Urothelium cell line (cell line): Measurements from ENCODE around the gene GRB14.
"Not testable (repeated sequence)": the region's sequence is repeated elsewhere in the genome, so short reads cannot be mapped to it uniquely, and the experiment has no call there.

Source experiments
- DNase-seq: peaks from one replicate; pipeline ENCODE4 v3.0.0; 2011; ENCODE audit warnings: low spot score, mixed read lengths
- FAIRE-seq: peaks from 2 replicates; lab custom pipeline; 2011; peaks lifted over from hg19 to GRCh38; lab: Jason Lieb, UNC

The GRB14 gene

DNA sequence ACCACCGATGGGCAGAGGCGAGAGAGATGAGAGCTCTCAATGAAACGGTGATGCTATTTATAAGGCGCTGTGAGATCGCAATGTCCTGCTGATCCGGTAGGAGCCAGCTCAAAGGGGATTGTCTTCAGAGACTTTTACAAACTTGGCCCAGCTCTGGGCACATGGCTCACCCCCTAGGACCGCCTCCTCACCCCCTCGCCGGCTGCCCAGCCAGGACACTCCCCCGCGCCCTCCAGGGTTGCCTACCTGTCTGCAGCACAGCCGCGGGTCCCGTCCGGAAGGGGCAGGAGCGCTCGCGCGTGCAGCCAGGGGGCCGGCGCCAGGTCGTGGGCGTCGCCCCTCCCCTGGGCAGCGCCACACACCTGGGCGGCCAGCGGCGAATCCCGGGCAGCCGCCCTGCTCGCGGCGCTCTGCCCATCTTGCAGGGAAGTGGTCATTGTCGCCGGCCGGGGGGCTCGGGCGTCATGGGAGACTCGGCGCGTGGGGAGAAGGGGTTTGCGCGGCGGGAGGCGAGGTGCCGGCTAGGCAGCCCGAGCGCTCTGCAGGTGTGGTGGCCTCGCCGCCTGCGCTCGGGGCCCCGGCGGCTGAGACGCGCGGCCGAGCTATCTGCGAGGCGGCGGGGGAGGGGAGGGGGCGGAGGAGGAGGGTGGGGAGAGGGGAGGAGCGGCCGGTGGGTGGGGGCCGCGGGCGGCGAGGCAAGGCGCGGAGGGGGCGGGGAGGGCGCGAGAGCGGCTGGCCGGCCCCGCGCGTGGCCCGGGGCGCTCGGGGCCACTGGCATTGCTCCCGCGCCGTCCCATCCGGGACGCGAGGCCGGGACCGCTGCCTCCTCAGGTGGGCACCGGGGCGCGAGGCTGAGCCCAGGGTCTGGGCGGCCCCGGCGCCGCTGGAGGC is at the start of gene GRB14:
GRB14 (minus strand) TSS at position 610 of the 891 bp plus-strand sequence; CDS start at position 437, 173 bp downstream.
- FAIRE-seq (peak; percentile 48), DNase-seq (peak; percentile 84)

DNA sequence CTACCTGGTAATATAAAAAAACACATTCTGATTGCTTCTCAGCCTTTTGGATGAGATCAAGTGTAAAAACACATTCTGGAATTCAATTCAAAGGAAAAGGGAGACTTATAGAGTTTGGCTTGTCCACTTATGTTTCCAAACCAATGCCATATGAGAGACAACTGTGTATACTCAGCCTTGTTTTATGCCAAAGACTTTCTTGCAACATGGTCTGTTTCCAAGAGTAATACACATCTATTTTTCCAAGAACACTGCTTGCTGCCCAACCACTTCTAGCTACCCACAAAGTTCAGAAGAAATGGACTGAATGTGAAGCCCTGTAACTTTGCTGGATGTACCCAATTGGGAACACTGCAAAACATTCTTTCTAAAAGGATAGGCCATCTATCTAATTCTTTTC is 48.0 kb upstream of the GRB14 start:
- DNase-seq: no peak
- FAIRE-seq: no peak

DNA sequence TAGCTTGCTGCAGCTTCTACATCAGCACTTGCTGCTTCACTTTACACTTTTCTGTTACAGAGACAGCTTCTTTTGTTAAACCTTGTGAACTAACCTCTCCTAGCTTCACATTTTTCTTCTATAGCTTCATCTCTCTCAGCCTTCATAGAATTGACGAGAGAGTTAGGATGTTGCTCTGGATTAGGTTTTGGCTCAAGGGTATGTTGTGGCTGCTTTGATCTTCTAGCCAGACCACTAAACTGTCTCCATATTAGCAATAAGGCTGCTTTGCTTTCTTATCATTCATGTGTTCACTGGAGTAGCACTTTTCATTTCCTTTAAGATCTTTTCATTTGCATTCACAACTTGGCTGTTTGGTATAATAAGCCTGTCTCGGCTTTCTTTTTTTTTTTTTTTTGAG is 46.3 kb upstream of the GRB14 start:
- DNase-seq: no peak
- FAIRE-seq: no peak

DNA sequence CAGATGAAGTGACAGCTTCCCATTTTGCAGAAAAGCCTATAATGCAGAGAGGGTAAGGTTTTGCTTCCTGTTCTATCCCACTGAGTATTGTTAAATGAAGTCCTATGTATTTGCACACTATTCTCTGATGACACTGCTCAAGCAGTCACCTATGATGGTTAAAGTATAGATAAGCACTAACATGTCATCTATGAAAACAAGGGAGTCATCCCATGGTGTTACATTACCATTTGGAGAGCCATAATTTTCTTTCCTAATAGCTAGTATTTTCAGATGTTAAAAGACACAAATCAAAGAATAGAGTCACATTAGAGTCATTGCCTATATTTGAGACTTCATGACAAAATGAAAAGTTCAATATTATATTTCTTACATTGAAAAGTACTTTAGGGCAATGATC is 42.8 kb upstream of the GRB14 start:
- no peak for FAIRE-seq

DNA sequence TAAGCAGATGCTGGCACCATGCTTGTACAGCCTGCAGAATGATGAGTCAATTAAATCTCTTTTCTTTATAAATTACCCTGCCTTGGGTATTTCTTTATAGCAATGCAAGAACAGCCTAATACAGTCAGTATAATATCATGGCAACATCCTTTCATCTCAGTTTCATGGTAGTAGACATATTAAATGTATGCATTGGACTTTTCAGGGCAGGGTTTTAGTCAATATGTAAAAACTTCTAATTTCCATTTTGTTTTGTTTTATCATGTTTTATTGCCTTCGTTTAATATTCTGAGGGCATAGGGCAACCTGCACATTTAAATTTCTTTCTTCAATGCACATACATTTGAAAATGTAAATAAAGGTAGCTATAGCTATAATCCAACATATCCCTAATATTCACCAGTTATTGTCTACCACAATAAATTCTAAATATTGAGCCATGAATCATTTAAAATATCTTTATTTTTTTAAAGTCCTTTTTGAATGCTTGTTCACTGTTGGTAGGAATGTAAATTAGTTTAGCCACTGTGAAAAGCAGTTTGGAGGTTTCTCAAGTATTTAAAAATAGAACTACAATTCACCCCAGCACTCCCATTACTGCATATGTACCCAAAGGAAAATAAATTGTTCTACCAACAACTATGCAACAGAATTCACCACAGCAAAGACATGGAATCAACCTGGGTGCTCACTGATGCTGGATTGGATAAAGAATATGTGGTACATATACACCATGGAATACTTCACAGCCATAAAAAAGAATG is 41.8 kb upstream of the GRB14 start:
- FAIRE-seq (no peak), DNase-seq (no peak)

More for the DNA sequence above, 42.8 kb upstream of the GRB14 start:
- DNase-seq: no peak

DNA sequence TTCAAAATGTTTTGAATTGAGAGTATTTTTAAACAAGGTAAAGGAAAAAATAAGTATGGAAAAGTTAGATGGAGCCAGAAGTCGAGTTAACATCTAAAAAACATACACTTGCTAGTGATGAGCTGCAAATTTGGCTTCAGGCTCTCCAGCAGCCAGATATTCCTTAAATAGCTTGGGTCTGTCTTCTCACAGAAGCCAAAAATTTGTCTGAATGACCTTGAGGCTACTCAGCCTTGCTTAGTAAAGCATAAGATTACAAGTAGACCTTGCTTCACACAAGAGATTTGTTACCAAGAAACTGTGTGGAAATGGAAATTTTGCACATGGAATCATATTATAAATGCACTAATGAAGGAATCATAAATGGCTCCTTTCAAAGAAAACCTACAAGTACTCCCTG is 40.8 kb upstream of the GRB14 start:
- no peak for FAIRE-seq
- no peak for DNase-seq

DNA sequence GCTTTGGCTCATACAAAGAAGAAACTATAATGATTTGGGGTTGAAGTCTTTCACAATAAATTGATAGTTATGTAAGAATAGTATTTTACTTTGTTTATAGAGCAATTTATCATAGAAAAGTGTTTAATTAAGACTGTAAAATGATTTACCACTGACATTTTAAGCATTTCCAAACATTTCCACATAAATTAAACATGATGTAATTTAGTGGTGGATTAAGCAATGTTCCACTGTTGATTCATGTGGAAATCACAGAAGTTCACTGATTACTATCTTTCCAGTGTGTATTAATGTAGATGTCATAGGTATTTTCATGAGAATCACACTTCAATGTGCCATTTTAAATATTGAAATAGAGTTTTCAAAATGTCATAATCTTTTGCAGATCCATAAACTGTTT is 40.1 kb upstream of the GRB14 start:
- DNase-seq: no peak
- FAIRE-seq: no peak

DNA sequence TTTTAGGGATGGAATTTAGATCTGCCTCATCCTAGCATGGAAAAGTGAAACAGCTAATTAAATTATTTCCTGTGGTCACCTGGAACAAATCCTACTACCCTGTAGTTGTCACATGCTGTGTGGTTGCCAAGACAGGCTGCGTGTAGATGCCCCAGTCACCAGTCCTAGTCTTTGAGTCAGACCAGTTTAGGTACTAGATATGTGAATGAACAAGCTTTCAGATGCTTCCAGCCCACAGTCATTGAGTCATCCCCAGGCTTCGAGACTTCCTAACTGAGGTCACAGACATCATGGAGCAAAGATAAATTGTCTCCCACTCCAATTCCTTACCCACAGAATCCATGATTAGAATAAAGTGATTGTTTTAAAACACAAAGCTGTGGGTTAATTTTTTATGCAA is 35.8 kb upstream of the GRB14 start:
- DNase-seq (peak; percentile 42), FAIRE-seq (no peak)

DNA sequence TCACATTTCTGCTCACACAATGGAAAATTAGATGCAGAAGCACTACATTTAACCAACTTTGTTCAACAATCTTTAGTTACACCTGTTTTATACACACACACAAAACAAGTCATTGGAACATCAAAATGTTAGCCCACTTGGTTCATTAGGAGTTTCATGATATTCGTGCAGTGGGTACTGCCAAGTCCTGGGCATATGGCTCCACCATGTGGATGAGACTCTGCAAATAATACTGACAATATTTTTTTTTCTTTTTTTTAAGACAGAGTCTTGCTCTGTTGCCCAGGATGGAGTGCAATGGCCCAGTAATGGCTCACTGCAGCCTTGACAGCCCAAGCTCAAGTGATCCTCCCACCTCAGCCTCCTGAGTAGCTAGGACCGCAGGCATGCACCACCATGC is 34.5 kb upstream of the GRB14 start:
- FAIRE-seq: no peak
- no peak for DNase-seq

DNA sequence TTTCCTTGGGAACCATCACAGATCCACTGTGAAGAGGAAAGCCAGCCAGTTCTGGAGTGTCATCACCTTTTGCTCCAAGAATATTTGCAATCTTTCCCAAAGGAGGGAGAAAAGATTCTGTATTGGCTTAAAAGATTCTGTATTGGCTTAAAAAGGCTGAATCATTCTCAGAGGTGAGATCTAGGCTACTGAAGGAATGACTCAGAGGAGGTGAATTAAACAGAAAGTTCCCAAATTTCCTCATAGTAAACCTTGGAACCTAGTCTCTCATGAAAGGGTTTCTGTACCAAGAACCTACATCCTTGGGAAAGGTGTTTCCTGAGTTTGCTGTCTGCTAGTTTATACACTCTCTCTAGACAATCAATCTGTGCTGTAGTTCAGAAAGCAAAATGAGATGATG is 34.1 kb upstream of the GRB14 start:
- DNase-seq (peak; percentile 6), FAIRE-seq (no peak)

DNA sequence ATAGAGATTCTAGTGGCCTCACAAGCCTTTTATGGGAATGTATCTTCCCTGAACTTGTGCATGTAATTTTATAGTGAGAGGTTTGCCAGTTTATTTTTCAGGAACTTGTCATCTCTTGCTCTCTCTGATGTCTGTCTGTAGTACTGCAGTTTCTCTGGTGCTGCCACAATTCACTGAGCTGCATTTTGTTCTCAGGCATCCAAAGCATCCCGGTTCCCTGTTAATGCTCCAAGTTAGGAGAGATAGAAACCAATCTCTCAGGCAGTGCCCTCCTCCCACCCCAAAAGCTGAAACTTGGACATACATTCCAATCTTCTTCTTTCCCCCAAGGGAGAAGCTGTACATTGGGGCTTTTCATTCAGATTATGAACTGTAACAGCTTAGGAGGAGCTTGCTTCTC is 30.1 kb upstream of the GRB14 start:
- DNase-seq (no peak), FAIRE-seq (no peak)

DNA sequence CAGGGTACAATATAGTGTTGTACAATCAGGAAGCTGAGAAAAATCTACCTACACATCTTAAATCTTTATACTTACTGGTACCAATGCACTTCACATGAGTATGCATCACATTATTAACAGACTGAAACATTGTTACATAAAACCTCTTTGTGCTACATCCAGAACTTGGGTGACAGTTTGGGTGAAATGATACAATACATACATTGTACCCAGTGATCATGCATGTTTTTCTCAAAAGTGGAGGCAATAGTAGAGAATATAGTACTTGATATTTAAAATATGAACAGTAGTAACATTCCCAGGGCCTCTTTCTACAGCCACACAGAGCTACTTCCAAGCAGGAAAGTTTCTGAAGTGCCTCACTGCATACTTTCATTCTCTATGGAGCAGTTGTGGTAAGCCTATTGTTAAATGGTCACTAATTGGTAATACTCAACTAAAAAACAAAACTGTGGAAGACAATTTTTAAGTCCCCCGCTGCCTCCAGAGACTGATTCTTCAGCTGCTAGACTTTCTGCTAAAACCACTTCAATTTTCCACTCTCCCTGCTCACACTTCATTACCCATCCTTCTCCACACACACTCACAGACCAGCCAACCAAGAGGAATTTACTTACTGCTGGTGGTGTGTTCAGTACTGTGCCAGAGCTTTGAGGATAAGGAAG is 22.9 kb upstream of the GRB14 start:
- FAIRE-seq (no peak), DNase-seq (no peak)

DNA sequence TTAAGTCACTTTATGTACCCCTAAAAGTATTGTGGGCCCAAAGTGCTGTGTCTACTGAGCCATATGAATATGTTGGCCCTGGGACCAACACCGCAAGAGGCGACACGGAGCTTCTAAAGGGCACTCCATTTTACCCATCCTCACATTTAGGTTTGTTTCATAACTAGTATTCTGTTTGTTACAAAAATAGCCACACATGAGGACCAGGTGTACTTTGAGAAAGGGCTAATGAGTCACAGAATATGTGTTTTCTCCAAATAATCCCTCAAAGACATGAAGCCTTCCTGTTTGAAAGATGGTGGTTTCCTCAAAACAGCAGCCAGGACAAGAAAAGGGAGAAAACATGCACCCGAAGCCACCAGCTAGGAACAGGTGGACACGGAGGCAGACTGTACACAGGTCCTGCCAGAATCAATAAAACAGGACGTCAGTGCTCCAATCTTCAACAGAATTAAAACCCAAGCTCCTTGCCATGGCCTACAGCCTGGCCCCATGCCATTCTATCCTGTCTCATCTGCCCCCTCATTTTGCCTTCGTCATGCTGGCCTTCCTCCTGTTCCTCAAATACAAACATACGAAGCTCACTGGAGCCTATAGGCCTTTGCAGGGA is 21.8 kb upstream of the GRB14 start:
- no peak for DNase-seq
- FAIRE-seq: no peak

DNA sequence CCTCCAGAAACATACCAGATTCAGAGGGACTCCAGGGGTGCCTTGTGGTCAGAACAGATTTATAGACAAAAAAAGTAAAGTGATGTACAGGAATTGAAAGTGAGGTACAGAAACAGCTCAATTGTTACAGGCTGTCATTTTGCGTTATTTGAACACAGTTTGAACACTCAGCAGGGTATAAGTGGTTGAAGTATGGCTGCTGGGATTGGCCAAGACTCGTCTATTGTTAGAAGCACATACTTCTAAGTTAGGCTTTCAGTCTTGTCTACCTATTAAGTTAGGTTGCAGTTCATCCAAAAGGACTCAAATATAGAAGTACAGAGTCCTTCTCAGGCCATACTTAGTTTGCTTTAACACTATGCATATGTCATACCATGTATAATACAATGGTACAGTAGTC is 21.0 kb upstream of the GRB14 start:
- no peak for DNase-seq
- FAIRE-seq: no peak

DNA sequence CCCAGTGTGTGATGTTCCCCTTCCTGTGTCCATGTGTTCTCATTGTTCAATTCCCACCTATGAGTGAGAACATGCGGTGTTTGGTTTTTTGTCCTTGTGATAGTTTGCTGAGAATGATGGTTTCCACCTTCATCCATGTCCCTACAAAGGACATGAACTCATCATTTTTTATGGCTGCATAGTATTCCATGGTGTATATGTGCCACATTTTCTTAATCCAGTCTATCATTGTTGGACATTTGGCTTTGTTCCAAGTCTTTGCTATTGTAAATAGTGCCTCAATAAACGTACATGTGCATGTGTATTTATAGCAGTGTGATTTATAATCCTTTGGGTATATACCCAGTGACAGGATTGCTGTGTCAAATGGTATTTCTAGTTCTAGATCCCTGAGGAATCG is 7.0 kb upstream of the GRB14 start:
- not testable (repeated sequence) for FAIRE-seq, DNase-seq

DNA sequence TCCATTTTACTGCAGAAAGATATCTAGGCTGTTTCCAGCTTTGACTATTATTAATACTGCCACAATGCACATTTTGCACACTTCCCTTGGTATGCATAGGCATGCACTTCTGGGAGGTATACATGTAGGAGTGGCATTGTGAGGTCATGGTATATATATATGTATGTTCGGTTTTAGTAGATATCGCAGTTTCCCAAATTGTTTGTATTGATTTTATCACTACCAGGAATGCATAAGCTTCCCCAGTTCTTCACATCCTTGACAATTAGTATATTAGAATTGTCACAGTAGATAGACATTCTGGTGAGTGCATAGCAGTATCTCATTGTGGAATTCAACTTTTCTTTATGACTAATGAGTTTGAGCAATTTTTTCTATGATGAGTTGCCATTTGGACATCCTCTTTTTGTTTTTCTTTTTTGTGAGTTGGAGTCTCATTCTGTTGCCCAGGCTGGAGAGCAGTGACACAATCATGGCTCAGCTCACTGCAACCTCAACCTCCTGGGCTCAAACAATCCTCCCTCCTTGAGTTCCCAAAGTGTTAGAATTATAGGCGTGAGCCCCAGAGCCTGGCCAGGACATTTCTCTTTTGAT is 4.2 kb upstream of the GRB14 start:
- FAIRE-seq (no peak), DNase-seq (no peak)

DNA sequence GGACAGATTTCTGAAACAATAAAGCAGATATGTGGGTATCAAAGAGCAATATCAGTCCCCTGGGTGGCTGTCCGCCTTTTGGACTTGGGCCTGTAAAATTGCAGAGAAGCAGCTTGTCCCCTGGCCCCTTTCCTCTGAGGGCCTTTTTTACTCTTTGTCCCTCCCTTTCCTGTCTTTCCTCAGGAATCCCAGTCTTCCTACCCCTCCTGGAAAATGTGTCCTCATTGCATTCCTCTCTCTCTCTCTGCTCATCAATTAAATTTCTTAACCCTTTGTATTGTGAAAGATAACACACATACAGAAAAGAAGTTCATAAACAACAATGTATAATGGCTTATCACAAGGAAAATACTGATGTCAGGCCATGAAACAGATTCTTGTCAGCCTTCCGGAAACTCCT is 3.0 kb upstream of the GRB14 start:
- no peak for DNase-seq
- FAIRE-seq: no peak

DNA sequence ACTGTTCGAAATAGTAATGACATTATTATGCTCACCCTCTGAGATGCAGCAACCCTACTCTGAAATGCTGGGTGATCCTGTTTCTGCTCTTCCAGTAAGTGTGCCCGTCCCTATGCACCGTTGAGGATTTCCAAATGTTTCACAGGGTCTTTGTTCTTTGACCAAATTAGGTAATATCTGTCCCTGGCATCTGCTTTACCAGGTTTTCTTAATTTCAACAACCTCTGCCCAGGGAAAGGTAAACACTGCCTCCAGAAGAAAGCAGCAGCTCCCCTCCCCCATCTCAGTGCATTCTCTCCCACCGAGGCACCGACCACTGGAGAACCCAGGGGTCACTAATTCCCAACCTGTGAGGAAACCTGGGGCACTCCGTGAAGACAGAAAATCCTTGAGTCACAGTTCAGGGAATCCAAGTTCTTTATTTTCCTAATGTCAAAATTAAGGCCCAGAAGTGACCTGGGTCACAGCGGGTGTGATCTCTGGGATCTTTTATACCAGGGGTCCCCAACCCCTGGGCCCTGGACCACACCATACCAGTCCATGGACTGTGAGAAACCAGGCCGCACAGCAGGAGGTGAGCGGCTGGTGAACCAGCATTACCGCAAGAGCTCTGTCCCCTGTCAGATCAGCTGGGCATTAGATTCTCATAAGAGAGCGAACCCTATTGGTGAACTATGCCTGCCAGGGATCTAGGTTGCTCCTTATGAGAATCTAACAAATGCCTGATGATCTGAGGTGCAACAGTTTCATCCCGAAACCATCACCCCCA is 1.2 kb upstream of the GRB14 start:
- DNase-seq: no peak
- no peak for FAIRE-seq

DNA sequence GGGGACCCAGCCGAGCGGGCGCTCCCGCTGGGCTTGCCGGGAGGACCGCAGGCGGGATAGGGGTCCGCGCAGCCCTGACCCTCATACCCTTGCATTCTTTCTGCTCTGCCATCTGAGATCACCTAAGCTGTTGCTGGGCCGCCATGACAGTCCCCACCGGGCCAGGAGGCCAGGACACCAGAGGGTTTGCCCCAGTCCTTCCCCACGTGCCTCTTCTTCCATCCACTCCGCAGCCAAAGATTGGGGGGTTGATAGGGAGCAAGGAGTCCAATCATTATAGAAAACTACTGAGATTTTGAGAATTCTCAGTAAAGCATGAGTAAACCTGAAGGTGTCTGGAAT is 453 bp upstream of the GRB14 start:
- DNase-seq (no peak), FAIRE-seq (no peak)

DNA sequence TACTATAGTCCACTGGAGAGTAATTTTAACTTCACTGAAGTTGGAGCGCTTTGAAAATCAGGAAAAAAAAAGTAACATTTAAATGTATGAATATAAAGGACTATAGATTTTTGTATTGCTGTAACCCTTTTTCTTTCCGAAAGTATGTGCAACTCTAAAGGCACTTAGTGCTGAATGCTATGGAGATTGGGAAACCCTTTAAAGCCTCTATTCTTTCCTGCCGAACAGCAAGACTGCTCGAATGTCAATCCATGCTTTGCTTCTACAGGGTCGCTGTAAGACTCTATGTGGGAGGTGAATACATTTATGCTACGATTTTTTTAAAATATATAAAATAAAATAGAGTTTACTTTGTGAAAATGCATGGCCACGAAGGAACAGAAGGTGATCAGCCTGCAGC is 825 bp downstream of the GRB14 start:
- DNase-seq: no peak
- FAIRE-seq: no peak
